ENCODE results near the gene ALOXE3. TPM values are rescaled to one million over a fixed set of nuclear protein-coding genes. Genes with fewer than 3 reads are reported as not detected.

Gene ALOXE3
- total and polyA plus RNA-seq, 2 of the 8 experiments (the other 6 are each of a cell fraction or from before 2014, with no cell fraction given), result 0.26 TPM; not detected in 1

GRCh38 chr17:8074554-8074953, 43.8 kb downstream of the ALOXE3 start:
- DNase-seq (ENCODE audit: low read depth in 1 of 2, low spot score in 2 of 2), result no peak
- Histone ChIP-seq H2AFZ (ENCODE audit: low read length) (no peak overlapping the region), H2BK5ac (ENCODE audit: low read depth, low read length) (no peak overlapping the region), H3K27me3 (replicated peaks in 1 of 4; ENCODE audit: control insufficient read depth in 3 of 4, extremely low read depth in 1 of 4, insufficient read depth in 3 of 4, low read length in 3 of 4) (peaks cover 39 to 72% (median 58%) of the 10 kb centered on the region in 4 experiments), H3K79me2 (ENCODE audit: control insufficient read depth in 1 of 2, insufficient read depth in 2 of 2, low read length in 2 of 2) (no peaks in the 10 kb centered on the region), H3K56ac (replicated peaks; ENCODE audit: insufficient read length, low read depth, low read length) (no peak overlapping the region), H3K4me1 (replicated peaks in 1 of 4; ENCODE audit: control insufficient read depth in 3 of 4, insufficient read depth in 4 of 4, low read length in 3 of 4) (peaks cover 0 to 22% (median 9%) of the 10 kb centered on the region in 4 experiments; a peak in 6 of 7 replicates), H4K5ac (ENCODE audit: insufficient read length, low read depth, low read length) (no peak overlapping the region), H4K20me1 (replicated peaks in 1 of 2; ENCODE audit: control insufficient read depth in 1 of 2, insufficient read depth in 2 of 2, low read length in 2 of 2) (peaks cover 2 to 6% of the 10 kb centered on the region in 2 experiments), H3K4me3 (ENCODE audit: extremely low read depth in 1 of 4, insufficient read depth in 2 of 4, low read depth in 3 of 4, low read length in 4 of 4) (no peak overlapping the region), H3K23ac (ENCODE audit: insufficient read length) (no peak overlapping the region), H3K4ac (replicated peaks; ENCODE audit: insufficient read length, low read depth, low read length) (no peak overlapping the region), H2AK5ac (ENCODE audit: low read depth, low read length) (no peak overlapping the region), H3K14ac (ENCODE audit: insufficient read length) (no peak overlapping the region), H3K9me3 (ENCODE audit: insufficient read depth in 2 of 2, low read depth in 1 of 2, low read length in 1 of 2) (no peaks in the 10 kb centered on the region), H3K36me3 (ENCODE audit: control insufficient read depth in 2 of 4, insufficient read depth in 4 of 4, low read length in 3 of 4) (no peaks in the 10 kb centered on the region), H2BK120ac (replicated peaks; ENCODE audit: low read depth, low read length) (no peak overlapping the region), H2BK20ac (ENCODE audit: low read length) (no peak overlapping the region), H3K79me1 (ENCODE audit: low read depth, low read length) (no peaks in the 10 kb centered on the region), H4K8ac (ENCODE audit: extremely low read depth, insufficient read depth, low read length) (no peak overlapping the region), H3K27ac (ENCODE audit: low read depth, low read length) (no peak overlapping the region), H3K4me2 (ENCODE audit: insufficient read depth in 1 of 2, low read depth in 2 of 2, low read length in 2 of 2) (peak overlapping the region; percentile 97 to 99; a peak in 1 of 4 replicates), H3K9ac (replicated peaks in 1 of 4; ENCODE audit: extremely low read depth in 1 of 4, low read depth in 3 of 4, low read length in 3 of 4) (no peak overlapping the region), H2BK15ac (ENCODE audit: low read length) (no peak overlapping the region), H3K23me2 (ENCODE audit: low read depth, low read length) (peaks cover 11% of the 10 kb centered on the region), H3K18ac (ENCODE audit: extremely low read depth, low read length) (no peak overlapping the region), H2BK12ac (ENCODE audit: low read depth, low read length) (peak overlapping the region; percentile 60; the same call in 1 of the 2 replicates), H4K91ac (replicated peaks; ENCODE audit: insufficient read length, low read length) (no peak overlapping the region)
- FAIRE-seq, result no peak
- ChIA-PET POLR2A (ENCODE audit: partially characterized antibody) (interaction anchor here (0.6 to 1.3 kb wide), 4 partner anchors 10 to 99 kb away, joined by 3 to 6 read pairs (median 4); no protein-coding TSS in a partner anchor), CTCF (ENCODE audit: partially characterized antibody) (interaction anchor here (0.6 to 17.3 kb wide), 22 partner anchors 14 to 1016 kb away, joined by 3 to 315 read pairs (median 4); partner anchors contain the start of genes ALOX12B, ALOXE3 and RNF227)
- WGBS, 2 experiments (ENCODE audit: extremely low coverage in 1 of 2, insufficient coverage in 1 of 2, insufficient read length in 1 of 2, insufficient replicate concordance in 2 of 2, low coverage in 1 of 2, low lambda C conversion rate in 2 of 2, missing lambda C conversion rate in 1 of 2), result 67% methylated on average over 7 of the region's 7 CpGs; no CpG with 5 or more reads in 1 of the 2 experiments
- no peak for TF ChIP-seq SP2 (IDR thresholded peaks at IDR 0.05; ENCODE audit: low read length)
- no peak for TF ChIP-seq TAF7 (optimal IDR thresholded peaks at IDR 0.05; ENCODE audit: borderline replicate concordance, low read depth, low read length)
- no peak for TF ChIP-seq MAFK (IDR thresholded peaks at IDR 0.05; ENCODE audit: low read depth, low read length)
- no peak for TF ChIP-seq POU5F1 (IDR thresholded peaks at IDR 0.05; ENCODE audit: low read depth, low read length)
- TF ChIP-seq HDAC6 (IDR thresholded peaks at IDR 0.05; ENCODE audit: low read depth, low read length), result no peak

Measured in H1 (cell line).